H1 (cell line): ENCODE measurements around the gene BCAS3. TPM values are rescaled to one million over a fixed set of nuclear protein-coding genes. Genes with fewer than 3 reads are reported as not detected.

Source experiments
- ASH2L ChIP-seq: fragments of 200-600, 300-600 bp; sonication (generic); IDR thresholded peaks from one replicate; pipeline ENCODE4 v1.7.1; 2017; ENCODE audit warnings: low read length
- ATF2 ChIP-seq: IDR thresholded peaks from 2 replicates; pipeline ENCODE4 v1.6.1; 2012; ENCODE audit warnings: low read length, inconsistent platforms
- ATF3 ChIP-seq: IDR thresholded peaks from 2 replicates; pipeline ENCODE4 v1.6.1; 2011; ENCODE audit warnings: low read depth, mild to moderate bottlenecking, low read length; ENCODE audit not compliant: insufficient read depth
- CREB1 ChIP-seq: IDR thresholded peaks from 2 replicates; pipeline ENCODE4 v1.6.1; 2012; ENCODE audit warnings: inconsistent platforms
- EGR1 ChIP-seq: IDR thresholded peaks from 2 replicates; pipeline ENCODE4 v1.6.1; 2011; ENCODE audit warnings: low read depth, low read length, borderline replicate concordance
- EP300 ChIP-seq, 2 experiments: IDR thresholded peaks; 1 replicate in 1 of 2; 2 replicates in 1 of 2; pipeline ENCODE4 v1.6.1; 2011 to 2012; ENCODE audit warnings: low read depth in 2 of 2, low read length in 2 of 2, mild to moderate bottlenecking in 2 of 2, borderline replicate concordance in 1 of 2, inconsistent platforms in 1 of 2, moderate library complexity in 1 of 2
- POLR2A ChIP-seq, 2 experiments: IDR thresholded peaks; 1 replicate in 1 of 2; 2 replicates in 1 of 2; pipeline ENCODE4 v1.6.1; 2011; ENCODE audit warnings: low read depth in 2 of 2, low read length in 2 of 2, mild to moderate bottlenecking in 2 of 2; ENCODE audit errors: control extremely low read depth in 1 of 2
- RBBP5 ChIP-seq: IDR thresholded peaks from 2 replicates; pipeline ENCODE4 v1.7.1; 2012; ENCODE audit warnings: low read depth, mild to moderate bottlenecking, inconsistent platforms, low read length, moderate library complexity, borderline replicate concordance
- SIRT6 ChIP-seq: IDR thresholded peaks from one replicate; pipeline ENCODE4 v1.7.1; 2012; ENCODE audit warnings: low read length, inconsistent platforms
- TCF12 ChIP-seq: IDR thresholded peaks from 2 replicates; pipeline ENCODE4 v1.6.1; 2011; ENCODE audit warnings: low read depth, mild to moderate bottlenecking, low read length
- polyA plus RNA-seq, 7 experiments: library from polyadenylated mRNA; depleted of rRNA in 3 of 7; stranded (reverse) in 5 of 7; unstranded in 2 of 7; fragments of >200 nt in 5 of 7; fragments of 200-250 nt in 2 of 7; gene quantifications; 1 replicate in 5 of 7; 2 replicates in 1 of 7; 4 replicates in 1 of 7; pipeline versions ENCODE4 v1.2.1 to v1.2.3, GENCODE V29; 2011 to 2013; ENCODE audit warnings: missing spikeins in 2 of 7, mixed read lengths in 2 of 7
- total RNA-seq: library from RNA; stranded (reverse); fragmentation: NEBNext Ultra II Directional; extraction: Animal tissue kit (Norgen Biotek cat#: 25700); gene quantifications from 2 replicates; pipeline ENCODE4 v1.2.1, GENCODE V29; 2021

The BCAS3 gene
- total and polyA plus RNA-seq, 2 of the 8 experiments (the other 6 are each of a cell fraction or from before 2014, with no cell fraction given): 9.9 to 13.3 TPM

- peak; percentile 79 to 80; a peak in 2 of 3 replicates for TF ChIP-seq POLR2A (IDR thresholded peaks at IDR 0.05; ENCODE audit: control extremely low read depth in 1 of 2, low read depth in 2 of 2, low read length in 2 of 2)
- TF ChIP-seq CREB1: no peak; the same call in 1 of the 2 replicates
- TF ChIP-seq EP300 (IDR thresholded peaks at IDR 0.05; ENCODE audit: borderline replicate concordance in 1 of 2, low read depth in 2 of 2, low read length in 2 of 2): no peak
- TF ChIP-seq TCF12: no peak
- no peak for TF ChIP-seq ATF2
- TF ChIP-seq EGR1: no peak
- peak; percentile 85 for TF ChIP-seq ASH2L
- peak; percentile 21; the same call in 1 of the 2 replicates for TF ChIP-seq ATF3
- TF ChIP-seq RBBP5: no peak
- no peak for TF ChIP-seq SIRT6
Measured at GRCh38 chr17:60677308-60678117, at the start of gene BCAS3 (continued).
